ENCODE measurements around the gene SUMF2. TPM values are rescaled to one million over a fixed set of nuclear protein-coding genes. Genes with fewer than 3 reads are reported as not detected.
A peak's percentile ranks its signal among the peaks of the same experiment; 100 is the strongest.
"Not testable (repeated sequence)": the region's sequence is repeated elsewhere in the genome, so short reads cannot be mapped to it uniquely, and the experiment has no call there.

SUMF2 gene
- total RNA-seq, 4 donors from 2014 or later, result 93.4 to 481 (median 127) TPM

DNA sequence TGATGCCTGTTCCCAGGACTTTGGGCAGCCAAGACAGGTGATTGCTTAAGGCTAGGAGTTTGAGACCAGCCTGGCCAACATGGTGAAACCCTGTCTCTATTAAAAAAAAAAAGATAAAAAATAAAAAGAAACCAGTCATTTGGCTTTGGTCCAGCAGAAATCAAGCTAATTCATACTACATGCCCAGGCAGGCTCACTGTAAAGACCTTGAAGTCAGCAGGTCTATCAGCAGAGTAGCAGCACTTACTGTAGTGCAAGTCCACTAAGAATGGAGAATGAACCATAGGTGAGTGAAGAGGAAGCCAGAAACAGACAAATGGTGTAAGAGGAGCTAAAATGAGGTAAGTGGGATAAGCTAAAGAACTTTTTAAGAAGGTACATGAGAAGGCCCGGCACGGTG is 37.5 kb upstream of the SUMF2 start:
- 66% methylated on average over 2 of the region's 2 CpGs; no CpG with 5 or more reads in 1 of the 2 donors for WGBS, 2 donors (ENCODE audit: low coverage in 1 of 2)
- Histone ChIP-seq H3K9me3 (no peaks in the 10 kb centered on the region), H3K4me1 (peaks cover 0 to 12% (median 4%) of the 10 kb centered on the region in 4 donors), H3K4me3 (no peak overlapping the region), H3K36me3 (no peaks in the 10 kb centered on the region), H3K27me3 (no peaks in the 10 kb centered on the region), H3K27ac (no peak overlapping the region)
- in situ Hi-C loops (cut with MboI; ENCODE audit: low pct_ligation_motif_present in 1 of 4, low pct_unique_long_range_greater_than_20kb in 1 of 4, low sequenced_read_pairs in 3 of 4) (loop anchor here in 1 of 4 donors (25.0 kb wide), 1 partner anchor 1014 kb away; the partner anchor contains the start of gene EGFR), intact Hi-C loops (cut with DNase I; ENCODE audit: low total_unique reads) (no loop called here)
- TF ChIP-seq POLR2AphosphoS5 (IDR thresholded peaks at IDR 0.05), result no peak
- no peak for DNase-seq

DNA sequence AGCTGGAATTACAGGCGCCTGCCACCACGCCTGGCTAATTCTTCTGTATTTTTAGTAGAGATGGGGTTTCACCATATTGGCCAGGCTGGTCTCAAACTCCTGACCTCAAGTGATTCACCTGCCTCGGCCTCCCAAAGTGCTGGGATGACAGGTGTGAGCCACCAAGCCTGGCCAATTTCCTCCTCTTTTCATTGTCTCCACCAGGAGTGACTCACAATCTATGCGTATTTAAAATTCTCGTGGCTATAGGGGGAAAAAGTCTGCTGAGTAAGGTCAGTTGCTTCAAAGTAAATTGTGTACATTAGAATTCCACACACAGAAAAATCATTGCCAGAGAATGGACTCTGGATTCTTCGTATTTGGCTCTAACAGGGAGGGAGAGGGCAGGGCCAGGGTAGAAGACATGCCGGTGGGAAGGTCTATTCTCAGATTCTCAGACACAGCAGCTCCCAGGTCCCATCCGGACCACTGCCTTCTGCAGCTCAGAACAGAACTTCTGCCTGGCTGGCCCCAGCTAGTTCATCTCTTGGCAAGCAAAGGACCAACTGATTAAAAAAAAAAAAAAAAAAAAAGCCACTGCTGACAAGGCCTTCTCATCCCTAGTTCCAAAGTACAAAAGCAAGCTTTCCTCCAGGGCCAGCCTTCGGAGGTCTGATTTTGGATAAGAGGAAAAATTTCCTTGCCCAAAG is 35.0 kb upstream of the SUMF2 start:
- intact Hi-C loops (cut with DNase I; ENCODE audit: low total_unique reads), result no loop called here
- no peak for DNase-seq
- H3K9me3 ChIP-seq, result no peaks in the 10 kb centered on the region
- no peaks in the 10 kb centered on the region for H3K27me3 ChIP-seq
- WGBS, 2 donors (ENCODE audit: low coverage in 1 of 2), result 39 to 67% methylated on average over 5 to 9 of the region's 9 CpGs
- H3K4me3 ChIP-seq, result no peak overlapping the region
- peak overlapping the region in 2 of 4 donors; percentile 51 to 56 for H3K27ac ChIP-seq
- TF ChIP-seq CTCF (IDR thresholded peaks at IDR 0.05), result no peak
- no peak for TF ChIP-seq POLR2A (IDR thresholded peaks at IDR 0.05)
- TF ChIP-seq EP300 (IDR thresholded peaks at IDR 0.05; ENCODE audit: low read depth), result no peak
- no peak for TF ChIP-seq POLR2AphosphoS5 (IDR thresholded peaks at IDR 0.05)
- in situ Hi-C loops (cut with MboI; ENCODE audit: low pct_ligation_motif_present in 1 of 4, low pct_unique_long_range_greater_than_20kb in 1 of 4, low sequenced_read_pairs in 3 of 4), result loop anchor here in 1 of 4 donors (25.0 kb wide), 1 partner anchor 1017 kb away; the partner anchor contains the start of gene EGFR
- peaks cover 0 to 18% (median 8%) of the 10 kb centered on the region in 4 donors for H3K4me1 ChIP-seq
- no peaks in the 10 kb centered on the region for H3K36me3 ChIP-seq

DNA sequence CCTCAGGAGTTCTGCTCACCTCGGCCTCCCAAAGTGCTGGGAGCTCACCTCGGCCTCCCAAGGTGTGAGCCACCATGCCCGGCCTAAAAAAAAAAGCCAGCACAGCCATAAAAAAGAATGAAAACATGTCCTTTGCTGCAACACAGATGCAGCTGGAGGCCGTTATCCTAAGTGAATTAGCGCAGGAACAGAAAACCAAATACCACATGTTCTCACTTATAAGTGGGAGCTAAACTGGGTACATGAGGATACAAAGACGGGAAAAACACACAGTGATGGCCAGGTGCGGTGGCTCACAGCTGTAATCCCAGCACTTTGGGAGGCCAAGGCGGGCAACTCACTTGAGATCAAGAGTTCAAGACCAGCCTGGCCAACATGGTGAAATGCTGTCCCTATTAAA is 33.7 kb upstream of the SUMF2 start:
- H3K36me3 ChIP-seq, result no peaks in the 10 kb centered on the region
- intact Hi-C loops (cut with DNase I; ENCODE audit: low total_unique reads), result no loop called here
- TF ChIP-seq CTCF (IDR thresholded peaks at IDR 0.05), result no peak
- TF ChIP-seq POLR2A (IDR thresholded peaks at IDR 0.05), result no peak
- no peak for TF ChIP-seq EP300 (IDR thresholded peaks at IDR 0.05; ENCODE audit: low read depth)
- no peak for TF ChIP-seq POLR2AphosphoS5 (IDR thresholded peaks at IDR 0.05)

DNA sequence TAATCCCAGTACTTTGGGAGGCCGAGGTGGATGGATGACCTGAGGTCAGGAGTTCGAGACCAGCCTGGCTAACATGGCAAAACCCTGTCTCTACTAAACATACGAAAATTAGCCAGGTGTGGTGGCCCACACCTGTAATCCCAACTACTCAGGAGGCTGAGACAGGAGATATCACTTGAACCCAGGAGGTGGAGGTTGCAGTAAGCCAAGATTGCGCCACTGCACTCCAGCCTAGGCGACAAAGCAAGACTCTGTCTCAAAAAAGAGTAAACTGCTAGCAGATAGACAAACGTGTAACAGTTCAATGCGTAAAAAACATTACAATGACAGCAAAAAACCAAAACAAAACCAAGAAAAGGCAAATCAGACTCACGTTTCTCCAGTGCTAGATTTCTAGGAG is 32.5 kb upstream of the SUMF2 start:
- H3K27me3 ChIP-seq; DNase-seq; H3K36me3 ChIP-seq; H3K4me3 ChIP-seq; H3K27ac ChIP-seq; intact Hi-C loops (cut with DNase I; ENCODE audit: low total_unique reads); H3K9me3 ChIP-seq: not testable (repeated sequence)
- in situ Hi-C loops (cut with MboI; ENCODE audit: low pct_ligation_motif_present in 1 of 4, low pct_unique_long_range_greater_than_20kb in 1 of 4, low sequenced_read_pairs in 3 of 4), result loop anchor here in 1 of 4 donors (25.0 kb wide), 1 partner anchor 1019 kb away; the partner anchor contains the start of gene EGFR
- peaks cover 0 to 18% (median 10%) of the 10 kb centered on the region in 4 donors for H3K4me1 ChIP-seq
- WGBS, 2 donors (ENCODE audit: low coverage in 1 of 2), result 79 to 88% methylated on average over 1 to 8 of the region's 8 CpGs

More for the DNA sequence above, 33.7 kb upstream of the SUMF2 start:
- no peak overlapping the region for H3K4me3 ChIP-seq
- 83 to 97% methylated on average over 1 to 8 of the region's 8 CpGs for WGBS, 2 donors (ENCODE audit: low coverage in 1 of 2)
- in situ Hi-C loops (cut with MboI; ENCODE audit: low pct_ligation_motif_present in 1 of 4, low pct_unique_long_range_greater_than_20kb in 1 of 4, low sequenced_read_pairs in 3 of 4), result loop anchor here in 1 of 4 donors (25.0 kb wide), 1 partner anchor 1018 kb away; the partner anchor contains the start of gene EGFR
- peaks cover 0 to 18% (median 10%) of the 10 kb centered on the region in 4 donors for H3K4me1 ChIP-seq
- DNase-seq, result no peak
- no peaks in the 10 kb centered on the region for H3K9me3 ChIP-seq
- H3K27ac ChIP-seq, result no peak overlapping the region
- no peaks in the 10 kb centered on the region for H3K27me3 ChIP-seq

DNA sequence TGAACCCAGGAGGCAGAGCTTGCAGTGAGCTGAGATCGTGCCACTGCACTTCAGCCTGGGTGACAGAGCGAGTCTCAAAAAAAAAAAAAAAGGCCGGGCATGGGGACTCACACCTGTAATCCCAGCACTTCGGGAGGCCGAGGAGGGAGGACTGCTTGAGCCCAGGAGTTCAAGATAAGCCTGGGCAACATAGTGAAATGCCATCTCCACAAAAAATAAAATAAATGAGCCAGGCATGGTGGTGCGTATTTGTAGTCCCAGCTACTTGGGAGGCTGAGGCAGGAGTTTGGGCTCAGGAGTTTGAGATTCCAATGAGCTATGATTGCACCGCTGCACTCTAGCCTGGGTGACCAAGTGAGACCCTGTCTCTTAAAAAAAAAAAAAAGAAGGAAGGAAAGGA is 31.5 kb upstream of the SUMF2 start:
- intact Hi-C loops (cut with DNase I; ENCODE audit: low total_unique reads); H3K27me3 ChIP-seq; DNase-seq; H3K4me3 ChIP-seq; H3K9me3 ChIP-seq; H3K27ac ChIP-seq; H3K36me3 ChIP-seq: not testable (repeated sequence)
- WGBS, 2 donors (ENCODE audit: low coverage in 1 of 2), result 94 to 96% methylated on average over 3 to 7 of the region's 7 CpGs
- in situ Hi-C loops (cut with MboI; ENCODE audit: low pct_ligation_motif_present in 1 of 4, low pct_unique_long_range_greater_than_20kb in 1 of 4, low sequenced_read_pairs in 3 of 4), result loop anchor here in 1 of 4 donors (25.0 kb wide), 1 partner anchor 1020 kb away; the partner anchor contains the start of gene EGFR
- H3K4me1 ChIP-seq, result peaks cover 0 to 18% (median 10%) of the 10 kb centered on the region in 4 donors

All from transverse colon (tissue), 4 donors.